OCI-LY7 (cell line): ENCODE data around the gene THEMIS.

Experiments used
- CTCF ChIP-seq: fragments of 200-600 bp; sonication (generic); conservative IDR thresholded peaks from 2 replicates; pipeline ENCODE4 v1.5.1; 2014; ENCODE audit warnings: mild to moderate bottlenecking, antibody characterized with exemption, low read length, moderate library complexity, mixed read lengths
- EZH2phosphoT487 ChIP-seq: fragments of 200-600 bp; sonication (generic); IDR thresholded peaks from 2 replicates; pipeline ENCODE4 v1.6.1; 2018; ENCODE audit warnings: low read depth, borderline replicate concordance, mild to moderate bottlenecking, mixed run types, antibody characterized with exemption, low read length, moderate library complexity, mixed read lengths

GRCh38 chr6:127879685-127880084 is 21.2 kb downstream of the THEMIS start:
- TF ChIP-seq CTCF: no peak
- no peak for TF ChIP-seq EZH2phosphoT487
